ENCODE measurements around the gene NEBL.

Gene NEBL

DNA sequence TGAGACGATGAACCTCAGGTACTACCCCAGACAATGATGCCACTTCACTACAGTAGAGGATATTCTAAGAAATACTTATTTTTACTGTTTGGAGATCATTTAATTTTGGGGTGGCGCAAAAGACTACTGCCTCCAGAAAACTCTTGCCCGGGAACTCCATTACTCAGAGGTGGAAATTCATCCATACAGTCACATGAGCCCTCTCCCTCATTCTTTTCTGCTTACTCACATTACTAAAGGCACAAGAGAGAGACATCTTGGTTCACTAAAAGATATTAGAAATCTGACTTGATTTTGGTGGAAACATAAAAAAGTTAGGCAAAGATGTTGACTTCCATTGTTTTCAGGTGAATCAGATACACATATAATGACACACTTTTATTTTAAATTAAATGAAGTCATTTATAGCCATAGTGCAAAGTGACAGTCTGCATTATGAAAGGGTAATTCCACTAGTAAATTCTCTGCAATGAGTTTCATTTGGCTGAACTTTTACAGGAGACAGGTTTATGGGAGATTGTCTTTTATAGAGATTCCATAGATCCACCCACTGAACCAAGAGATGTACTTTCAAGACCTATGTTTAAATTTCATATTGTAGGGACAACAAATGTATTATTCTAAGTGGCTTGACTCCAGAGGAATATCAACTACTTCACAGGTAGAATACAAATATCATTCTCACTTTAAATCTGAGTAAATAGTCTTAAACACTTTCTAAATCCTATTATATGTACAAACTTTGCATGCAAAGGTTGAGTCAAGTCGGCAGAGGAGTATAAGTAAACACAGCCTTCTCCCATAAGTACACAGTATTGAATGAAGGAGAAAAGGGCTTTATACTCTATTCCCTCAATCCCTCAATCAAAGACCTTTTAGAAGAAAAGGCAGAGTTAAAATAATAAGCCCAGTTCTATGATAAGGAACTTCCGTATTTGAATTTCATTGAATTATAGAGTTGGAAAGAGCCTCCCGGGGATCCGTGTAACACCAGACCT, 18.8 kb downstream of the NEBL start:
- Histone ChIP-seq H3K4me3 (ENCODE audit: control insufficient read depth in 1 of 7, extremely low read depth in 1 of 7, insufficient read depth in 4 of 7, low read depth in 2 of 7, low read length in 6 of 7) (no peak overlapping the region), H3K27ac (ENCODE audit: insufficient read depth in 1 of 2, low read depth in 1 of 2, low read length in 2 of 2, poor library complexity in 1 of 2, severe bottlenecking in 2 of 2) (no peak overlapping the region), H3K36me3 (ENCODE audit: control insufficient read depth in 4 of 4, insufficient read depth in 4 of 4, low read length in 3 of 4) (no peaks in the 10 kb centered on the region), H3K27me3 (replicated peaks in 2 of 5; ENCODE audit: control insufficient read depth in 4 of 5, insufficient read depth in 5 of 5, low read length in 4 of 5) (peaks cover 0 to 5% (median 0%) of the 10 kb centered on the region in 5 experiments), H3K4me1 (ENCODE audit: control extremely low read depth in 1 of 4, control insufficient read depth in 4 of 4, insufficient read depth in 4 of 4, low read length in 3 of 4) (no peaks in the 10 kb centered on the region), H3K9me3 (ENCODE audit: control extremely low read depth in 1 of 5, control insufficient read depth in 4 of 5, insufficient read depth in 2 of 5, low read depth in 1 of 5, low read length in 4 of 5) (no peaks in the 10 kb centered on the region)
- CTCF ChIA-PET, result no interaction called here
- POLR2A ChIA-PET, result no interaction called here
- 100% methylated on average over 3 of the region's 7 CpGs for WGBS (ENCODE audit: insufficient coverage)
- DNase-seq, result no peak

DNA sequence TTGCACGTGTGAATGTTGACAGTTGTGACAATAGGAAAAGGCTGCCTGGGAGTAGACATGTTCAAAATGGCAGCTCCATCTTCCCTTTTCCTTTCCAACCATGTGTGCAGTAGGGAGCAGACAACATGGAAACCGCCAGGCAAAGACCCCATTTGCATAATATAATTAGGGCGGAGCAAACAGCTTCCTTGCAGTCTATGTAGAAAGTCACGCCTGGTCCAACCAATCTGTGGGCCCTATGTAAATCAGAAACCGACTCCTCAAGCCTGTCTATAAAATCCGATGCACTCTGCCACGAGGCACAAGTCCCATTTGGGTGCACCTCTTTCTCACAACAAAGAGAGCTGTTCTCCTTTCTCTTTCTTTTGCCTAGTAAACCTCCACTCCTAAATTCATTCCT, 19.6 kb downstream of the NEBL start:
- Histone ChIP-seq H3K27ac (ENCODE audit: insufficient read depth in 1 of 2, low read depth in 1 of 2, low read length in 2 of 2, poor library complexity in 1 of 2, severe bottlenecking in 2 of 2) (no peak overlapping the region), H3K4me3 (ENCODE audit: control insufficient read depth in 1 of 7, extremely low read depth in 1 of 7, insufficient read depth in 4 of 7, low read depth in 2 of 7, low read length in 6 of 7) (no peak overlapping the region), H3K9me3 (ENCODE audit: control extremely low read depth in 1 of 5, control insufficient read depth in 4 of 5, insufficient read depth in 2 of 5, low read depth in 1 of 5, low read length in 4 of 5) (no peaks in the 10 kb centered on the region), H3K27me3 (replicated peaks in 2 of 5; ENCODE audit: control insufficient read depth in 4 of 5, insufficient read depth in 5 of 5, low read length in 4 of 5) (peaks cover 0 to 5% (median 0%) of the 10 kb centered on the region in 5 experiments), H3K36me3 (ENCODE audit: control insufficient read depth in 4 of 4, insufficient read depth in 4 of 4, low read length in 3 of 4) (no peaks in the 10 kb centered on the region), H3K4me1 (ENCODE audit: control extremely low read depth in 1 of 4, control insufficient read depth in 4 of 4, insufficient read depth in 4 of 4, low read length in 3 of 4) (no peaks in the 10 kb centered on the region)
- POLR2A ChIA-PET, result no interaction called here
- CTCF ChIA-PET, result no interaction called here
- WGBS (ENCODE audit: insufficient coverage), result 90% methylated on average over 6 of the region's 7 CpGs
- no peak for DNase-seq

DNA sequence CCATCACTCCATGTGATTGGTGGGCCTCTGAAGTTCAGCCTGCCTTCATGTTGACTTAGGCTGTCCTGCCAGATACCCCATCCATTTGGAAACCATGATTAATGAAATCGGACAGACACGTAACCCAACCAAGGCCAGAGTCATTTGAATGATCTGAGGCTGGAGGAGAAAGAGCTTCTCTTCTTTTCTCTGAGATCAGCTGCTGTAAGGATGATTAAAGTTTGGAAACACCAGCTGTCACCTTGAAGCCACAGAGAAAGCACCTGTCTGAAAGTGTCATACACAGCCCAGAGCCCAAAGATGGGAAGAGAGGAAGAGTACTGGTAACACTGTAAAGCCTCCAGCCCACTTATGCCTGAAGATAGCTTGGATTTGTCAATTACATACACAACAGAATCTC, 22.9 kb downstream of the NEBL start:
- CTCF ChIA-PET, result no interaction called here
- DNase-seq, result no peak
- H3K36me3 ChIP-seq (ENCODE audit: control insufficient read depth in 4 of 4, insufficient read depth in 4 of 4, low read length in 3 of 4), result no peaks in the 10 kb centered on the region
- H3K27me3 ChIP-seq (replicated peaks in 2 of 5; ENCODE audit: control insufficient read depth in 4 of 5, insufficient read depth in 5 of 5, low read length in 4 of 5), result peaks cover 0 to 3% (median 0%) of the 10 kb centered on the region in 5 experiments
- H3K9me3 ChIP-seq (ENCODE audit: control extremely low read depth in 1 of 5, control insufficient read depth in 4 of 5, insufficient read depth in 2 of 5, low read depth in 1 of 5, low read length in 4 of 5), result no peaks in the 10 kb centered on the region
- no peaks in the 10 kb centered on the region for H3K4me1 ChIP-seq (ENCODE audit: control extremely low read depth in 1 of 4, control insufficient read depth in 4 of 4, insufficient read depth in 4 of 4, low read length in 3 of 4)
- H3K27ac ChIP-seq (ENCODE audit: insufficient read depth in 1 of 2, low read depth in 1 of 2, low read length in 2 of 2, poor library complexity in 1 of 2, severe bottlenecking in 2 of 2), result no peak overlapping the region
- 100% methylated on average over 2 of the region's 2 CpGs for WGBS (ENCODE audit: insufficient coverage)
- no peak overlapping the region for H3K4me3 ChIP-seq (ENCODE audit: control insufficient read depth in 1 of 7, extremely low read depth in 1 of 7, insufficient read depth in 4 of 7, low read depth in 2 of 7, low read length in 6 of 7)
- POLR2A ChIA-PET, result no interaction called here

DNA sequence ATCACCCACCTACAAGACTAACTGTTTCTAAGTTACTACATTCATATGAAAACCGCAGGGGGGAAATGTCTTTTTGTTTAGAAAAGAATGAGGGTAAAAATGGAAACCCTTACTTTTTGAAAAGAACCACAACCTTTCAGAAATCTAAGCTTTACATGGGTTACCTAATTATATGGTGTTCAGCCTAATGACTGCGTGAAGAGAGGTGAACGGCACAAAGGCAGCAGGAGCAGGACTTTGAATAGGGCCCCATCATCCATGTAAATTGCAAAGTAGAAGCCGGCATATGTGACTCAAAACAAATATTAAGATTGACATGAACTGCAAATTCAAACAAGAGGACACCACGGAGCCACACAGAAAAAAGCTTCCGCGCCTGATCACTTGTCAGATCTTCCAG, 25.1 kb downstream of the NEBL start:
- POLR2A ChIA-PET, result no interaction called here

DNA sequence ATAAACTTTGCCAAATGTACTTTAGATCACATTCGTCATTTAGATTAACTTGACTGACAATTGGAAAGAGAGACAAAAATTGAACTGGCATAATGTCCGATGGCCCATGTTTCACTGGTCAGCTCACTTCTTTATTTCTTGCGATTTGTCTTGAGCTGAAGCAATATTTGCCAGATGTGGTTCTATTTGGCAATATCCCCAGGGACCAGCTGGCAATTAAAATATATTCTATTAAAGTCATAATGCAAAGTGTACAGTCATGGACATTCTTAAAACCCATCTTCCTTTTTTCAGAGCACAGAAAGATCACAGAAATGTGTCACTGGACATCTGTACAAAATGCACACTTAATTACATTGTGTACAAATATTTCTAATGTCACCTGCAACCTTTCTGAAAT, 26.3 kb downstream of the NEBL start:
- ChIA-PET POLR2A (interaction anchor here (0.7 kb wide), 1 partner anchor 50 kb away, joined by 3 read pairs; no protein-coding TSS in a partner anchor), CTCF (no interaction called here)
- 100% methylated on average over 3 of the region's 3 CpGs for WGBS (ENCODE audit: insufficient coverage)
- H3K4me3 ChIP-seq (ENCODE audit: control insufficient read depth in 1 of 7, extremely low read depth in 1 of 7, insufficient read depth in 4 of 7, low read depth in 2 of 7, low read length in 6 of 7), result no peak overlapping the region
- no peak overlapping the region for H3K27ac ChIP-seq (ENCODE audit: insufficient read depth in 1 of 2, low read depth in 1 of 2, low read length in 2 of 2, poor library complexity in 1 of 2, severe bottlenecking in 2 of 2)
- no peaks in the 10 kb centered on the region for H3K36me3 ChIP-seq (ENCODE audit: control insufficient read depth in 4 of 4, insufficient read depth in 4 of 4, low read length in 3 of 4)
- no peaks in the 10 kb centered on the region for H3K27me3 ChIP-seq (replicated peaks in 2 of 5; ENCODE audit: control insufficient read depth in 4 of 5, insufficient read depth in 5 of 5, low read length in 4 of 5)
- no peaks in the 10 kb centered on the region for H3K9me3 ChIP-seq (ENCODE audit: control extremely low read depth in 1 of 5, control insufficient read depth in 4 of 5, insufficient read depth in 2 of 5, low read depth in 1 of 5, low read length in 4 of 5)
- DNase-seq, result no peak
- H3K4me1 ChIP-seq (ENCODE audit: control extremely low read depth in 1 of 4, control insufficient read depth in 4 of 4, insufficient read depth in 4 of 4, low read length in 3 of 4), result no peaks in the 10 kb centered on the region

More for the DNA sequence above, 25.1 kb downstream of the NEBL start:
- H3K27ac ChIP-seq (ENCODE audit: insufficient read depth in 1 of 2, low read depth in 1 of 2, low read length in 2 of 2, poor library complexity in 1 of 2, severe bottlenecking in 2 of 2), result no peak overlapping the region
- no peaks in the 10 kb centered on the region for H3K9me3 ChIP-seq (ENCODE audit: control extremely low read depth in 1 of 5, control insufficient read depth in 4 of 5, insufficient read depth in 2 of 5, low read depth in 1 of 5, low read length in 4 of 5)
- CTCF ChIA-PET, result no interaction called here
- H3K36me3 ChIP-seq (ENCODE audit: control insufficient read depth in 4 of 4, insufficient read depth in 4 of 4, low read length in 3 of 4), result no peaks in the 10 kb centered on the region
- no peaks in the 10 kb centered on the region for H3K4me1 ChIP-seq (ENCODE audit: control extremely low read depth in 1 of 4, control insufficient read depth in 4 of 4, insufficient read depth in 4 of 4, low read length in 3 of 4)
- no peak overlapping the region for H3K4me3 ChIP-seq (ENCODE audit: control insufficient read depth in 1 of 7, extremely low read depth in 1 of 7, insufficient read depth in 4 of 7, low read depth in 2 of 7, low read length in 6 of 7)
- no peaks in the 10 kb centered on the region for H3K27me3 ChIP-seq (replicated peaks in 2 of 5; ENCODE audit: control insufficient read depth in 4 of 5, insufficient read depth in 5 of 5, low read length in 4 of 5)
- 100% methylated on average over 3 of the region's 7 CpGs for WGBS (ENCODE audit: insufficient coverage)
- DNase-seq, result no peak

DNA sequence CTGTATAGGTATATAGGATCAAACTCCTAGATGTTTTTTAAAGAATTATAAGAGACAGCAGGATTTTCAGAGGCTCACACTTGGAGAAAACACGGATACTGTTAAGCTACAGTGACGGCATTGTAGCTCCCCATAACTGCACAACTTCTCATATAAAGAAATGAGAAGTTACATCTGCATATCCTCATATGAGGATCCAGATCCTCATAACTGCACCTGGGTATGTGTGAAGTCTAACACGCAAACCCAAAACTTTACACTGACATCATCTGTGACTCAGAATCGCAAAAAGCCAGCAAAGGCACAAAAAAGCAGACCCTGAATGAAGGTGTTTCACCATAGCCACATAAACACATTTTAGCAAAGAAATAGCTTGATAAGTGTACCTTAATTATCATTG, 34.1 kb downstream of the NEBL start:
- H3K9me3 ChIP-seq (ENCODE audit: control extremely low read depth in 1 of 5, control insufficient read depth in 4 of 5, insufficient read depth in 2 of 5, low read depth in 1 of 5, low read length in 4 of 5), result no peaks in the 10 kb centered on the region
- H3K27ac ChIP-seq (ENCODE audit: insufficient read depth in 1 of 2, low read depth in 1 of 2, low read length in 2 of 2, poor library complexity in 1 of 2, severe bottlenecking in 2 of 2), result no peak overlapping the region
- ChIA-PET CTCF (no interaction called here), POLR2A (no interaction called here)
- H3K4me3 ChIP-seq (ENCODE audit: control insufficient read depth in 1 of 7, extremely low read depth in 1 of 7, insufficient read depth in 4 of 7, low read depth in 2 of 7, low read length in 6 of 7), result no peak overlapping the region
- no peaks in the 10 kb centered on the region for H3K36me3 ChIP-seq (ENCODE audit: control insufficient read depth in 4 of 4, insufficient read depth in 4 of 4, low read length in 3 of 4)
- DNase-seq, result no peak
- no peaks in the 10 kb centered on the region for H3K4me1 ChIP-seq (ENCODE audit: control extremely low read depth in 1 of 4, control insufficient read depth in 4 of 4, insufficient read depth in 4 of 4, low read length in 3 of 4)
- H3K27me3 ChIP-seq (replicated peaks in 2 of 5; ENCODE audit: control insufficient read depth in 4 of 5, insufficient read depth in 5 of 5, low read length in 4 of 5), result no peaks in the 10 kb centered on the region
- 100% methylated on average over 2 of the region's 4 CpGs for WGBS (ENCODE audit: insufficient coverage)

DNA sequence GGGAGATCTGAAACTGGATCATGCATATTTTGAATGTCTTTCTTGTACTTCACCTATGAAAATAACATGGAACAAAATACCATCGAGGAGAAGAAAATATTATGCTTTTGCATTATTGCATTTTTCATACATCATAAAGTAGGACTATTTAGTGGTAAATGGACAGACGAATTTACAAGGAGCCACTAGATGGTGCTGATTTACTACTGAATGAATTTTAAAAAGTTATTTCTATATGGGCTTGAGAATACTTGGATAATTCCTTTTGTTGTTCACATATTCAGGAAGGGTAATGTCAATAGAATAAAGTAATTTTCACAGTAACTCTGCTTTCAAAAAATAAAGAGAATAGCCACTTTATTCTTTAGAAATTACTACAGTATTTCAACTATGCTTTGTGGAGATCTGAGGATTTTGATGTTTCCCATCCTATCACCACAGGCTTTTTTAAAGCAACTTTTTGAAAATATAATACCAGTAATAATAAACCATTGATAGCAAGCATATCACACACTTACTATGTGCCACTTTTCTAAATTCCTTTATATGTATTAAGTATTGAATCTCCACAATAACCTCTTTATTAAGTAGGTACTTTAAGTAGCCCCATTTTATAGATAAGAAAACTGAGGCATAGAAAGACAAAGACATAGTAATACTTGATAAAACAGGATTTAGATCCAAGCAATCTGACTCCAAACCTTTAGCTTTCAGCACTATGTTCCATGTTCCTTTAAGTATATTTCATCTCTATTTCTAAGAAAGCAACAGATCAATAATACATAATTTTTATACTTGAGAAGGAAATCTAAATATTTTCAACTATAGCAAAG, 38.6 kb downstream of the NEBL start:
- H3K4me3 ChIP-seq (ENCODE audit: control insufficient read depth in 1 of 7, extremely low read depth in 1 of 7, insufficient read depth in 4 of 7, low read depth in 2 of 7, low read length in 6 of 7), result no peak overlapping the region
- ChIA-PET POLR2A (no interaction called here), CTCF (no interaction called here)
- no peaks in the 10 kb centered on the region for H3K36me3 ChIP-seq (ENCODE audit: control insufficient read depth in 4 of 4, insufficient read depth in 4 of 4, low read length in 3 of 4)
- no peak overlapping the region for H3K27ac ChIP-seq (ENCODE audit: insufficient read depth in 1 of 2, low read depth in 1 of 2, low read length in 2 of 2, poor library complexity in 1 of 2, severe bottlenecking in 2 of 2)
- WGBS (ENCODE audit: insufficient coverage), result no CpG with 5 or more reads among the region's 2 CpGs
- H3K27me3 ChIP-seq (replicated peaks in 2 of 5; ENCODE audit: control insufficient read depth in 4 of 5, insufficient read depth in 5 of 5, low read length in 4 of 5), result no peaks in the 10 kb centered on the region
- no peaks in the 10 kb centered on the region for H3K9me3 ChIP-seq (ENCODE audit: control extremely low read depth in 1 of 5, control insufficient read depth in 4 of 5, insufficient read depth in 2 of 5, low read depth in 1 of 5, low read length in 4 of 5)
- peak; percentile 14 to 47 (median 45) for DNase-seq
- H3K4me1 ChIP-seq (ENCODE audit: control extremely low read depth in 1 of 4, control insufficient read depth in 4 of 4, insufficient read depth in 4 of 4, low read length in 3 of 4), result no peaks in the 10 kb centered on the region
